Measurements from ENCODE around the gene GALNTL6. TPM values are rescaled to one million over a fixed set of nuclear protein-coding genes. Genes with fewer than 3 reads are reported as not detected.

The GALNTL6 gene
- total and polyA plus RNA-seq, 2 experiments from 2014 or later = not detected

- Histone ChIP-seq H3K9me3 (ENCODE audit: low read depth) (no peaks in the 10 kb centered on the region), H3K27ac (no peak overlapping the region), H3K9me2 (ENCODE audit: insufficient read depth) (no peaks in the 10 kb centered on the region), H4K20me1 (ENCODE audit: insufficient read depth) (no peaks in the 10 kb centered on the region), H3K4me3 (peak overlapping the region; percentile 58), H3F3A (ENCODE audit: insufficient read depth) (no peaks in the 10 kb centered on the region), H3K27me3 (replicated peaks; ENCODE audit: insufficient read depth) (peaks cover 21% of the 10 kb centered on the region), H3K36me3 (ENCODE audit: low read depth) (no peaks in the 10 kb centered on the region), H2AFZ (peak overlapping the region; percentile 71), H3K4me1 (ENCODE audit: insufficient read depth) (no peaks in the 10 kb centered on the region), H3K4me2 (ENCODE audit: unreplicated experiment) (peak overlapping the region; percentile 75), H3K9ac (no peak overlapping the region), H3K79me2 (ENCODE audit: insufficient read depth) (no peaks in the 10 kb centered on the region)
- no peak for DNase-seq
- in situ Hi-C loops (cut with MboI) = no loop called here
- TF ChIP-seq EZH2 (IDR thresholded peaks at IDR 0.05; ENCODE audit: insufficient read depth, poor library complexity, severe bottlenecking) (no peak), EZH2phosphoT487 (IDR thresholded peaks at IDR 0.05; ENCODE audit: insufficient read depth, low read depth) (no peak)
- WGBS, 2 experiments (ENCODE audit: low coverage in 1 of 2, low lambda C conversion rate in 2 of 2, missing lambda C conversion rate in 2 of 2) = 4 to 8% methylated on average over 42 to 43 of the region's 43 CpGs
Observed at GRCh38 chr4:171813526-171814250, 484 bp downstream of the GALNTL6 start.

GRCh38 chr4:171814545-171814944 is 1.3 kb downstream of the GALNTL6 start:
- no peak for DNase-seq
- Histone ChIP-seq H3K4me2 (ENCODE audit: unreplicated experiment) (no peak overlapping the region), H4K20me1 (ENCODE audit: insufficient read depth) (no peaks in the 10 kb centered on the region), H3K27ac (no peak overlapping the region), H3K27me3 (replicated peaks; ENCODE audit: insufficient read depth) (peaks cover 21% of the 10 kb centered on the region), H3K79me2 (ENCODE audit: insufficient read depth) (no peaks in the 10 kb centered on the region), H3K9me3 (ENCODE audit: low read depth) (no peaks in the 10 kb centered on the region), H2AFZ (no peak overlapping the region), H3K9ac (no peak overlapping the region), H3K4me3 (no peak overlapping the region), H3K4me1 (ENCODE audit: insufficient read depth) (no peaks in the 10 kb centered on the region), H3K9me2 (ENCODE audit: insufficient read depth) (no peaks in the 10 kb centered on the region), H3F3A (ENCODE audit: insufficient read depth) (no peaks in the 10 kb centered on the region), H3K36me3 (ENCODE audit: low read depth) (no peaks in the 10 kb centered on the region)
- TF ChIP-seq EZH2phosphoT487 (IDR thresholded peaks at IDR 0.05; ENCODE audit: insufficient read depth, low read depth) (no peak), EZH2 (IDR thresholded peaks at IDR 0.05; ENCODE audit: insufficient read depth, poor library complexity, severe bottlenecking) (no peak)
- 62 to 65% methylated on average over 11 of the region's 11 CpGs for WGBS, 2 experiments (ENCODE audit: low coverage in 1 of 2, low lambda C conversion rate in 2 of 2, missing lambda C conversion rate in 2 of 2)
- in situ Hi-C loops (cut with MboI) = no loop called here

- Histone ChIP-seq H3K9ac (no peak overlapping the region), H3K9me3 (ENCODE audit: low read depth) (no peaks in the 10 kb centered on the region), H3K27ac (no peak overlapping the region), H2AFZ (no peak overlapping the region), H3K36me3 (ENCODE audit: low read depth) (no peaks in the 10 kb centered on the region), H3K4me2 (ENCODE audit: unreplicated experiment) (no peak overlapping the region), H3K79me2 (ENCODE audit: insufficient read depth) (no peaks in the 10 kb centered on the region), H3K4me3 (no peak overlapping the region), H3K27me3 (replicated peaks; ENCODE audit: insufficient read depth) (peaks cover 16% of the 10 kb centered on the region), H4K20me1 (ENCODE audit: insufficient read depth) (no peaks in the 10 kb centered on the region), H3K4me1 (ENCODE audit: insufficient read depth) (no peaks in the 10 kb centered on the region), H3F3A (ENCODE audit: insufficient read depth) (no peaks in the 10 kb centered on the region), H3K9me2 (ENCODE audit: insufficient read depth) (no peaks in the 10 kb centered on the region)
- in situ Hi-C loops (cut with MboI) = no loop called here
- no peak for DNase-seq
- no peak for TF ChIP-seq EZH2phosphoT487 (IDR thresholded peaks at IDR 0.05; ENCODE audit: insufficient read depth, low read depth)
- no peak for TF ChIP-seq EZH2 (IDR thresholded peaks at IDR 0.05; ENCODE audit: insufficient read depth, poor library complexity, severe bottlenecking)
- whole genome bisulfite sequencing, 2 experiments (ENCODE audit: low coverage in 1 of 2, low lambda C conversion rate in 2 of 2, missing lambda C conversion rate in 2 of 2) = 45 to 59% methylated on average over 1 of the region's 1 CpG
Observed at GRCh38 chr4:171817026-171817425, 3.8 kb downstream of the GALNTL6 start.

- Histone ChIP-seq H3K36me3 (ENCODE audit: low read depth) (no peaks in the 10 kb centered on the region), H3K9me3 (ENCODE audit: low read depth) (no peaks in the 10 kb centered on the region), H3K4me2 (ENCODE audit: unreplicated experiment) (no peak overlapping the region), H4K20me1 (ENCODE audit: insufficient read depth) (no peaks in the 10 kb centered on the region), H3K79me2 (ENCODE audit: insufficient read depth) (no peaks in the 10 kb centered on the region), H3K4me3 (no peak overlapping the region), H3K4me1 (ENCODE audit: insufficient read depth) (no peaks in the 10 kb centered on the region), H3F3A (ENCODE audit: insufficient read depth) (no peaks in the 10 kb centered on the region), H3K27me3 (replicated peaks; ENCODE audit: insufficient read depth) (no peaks in the 10 kb centered on the region), H3K27ac (no peak overlapping the region), H3K9me2 (ENCODE audit: insufficient read depth) (no peaks in the 10 kb centered on the region), H2AFZ (no peak overlapping the region), H3K9ac (no peak overlapping the region)
- 10 to 11% methylated on average over 3 of the region's 3 CpGs for WGBS, 2 experiments (ENCODE audit: low coverage in 1 of 2, low lambda C conversion rate in 2 of 2, missing lambda C conversion rate in 2 of 2)
- TF ChIP-seq EZH2phosphoT487 (IDR thresholded peaks at IDR 0.05; ENCODE audit: insufficient read depth, low read depth) = no peak
- TF ChIP-seq EZH2 (IDR thresholded peaks at IDR 0.05; ENCODE audit: insufficient read depth, poor library complexity, severe bottlenecking) = no peak
- no peak for DNase-seq
- in situ Hi-C loops (cut with MboI) = no loop called here
Observed at GRCh38 chr4:171834640-171835039, 21.4 kb downstream of the GALNTL6 start.
